Measurements from ENCODE around the gene ASXL1. TPM values are rescaled to one million over a fixed set of nuclear protein-coding genes. Genes with fewer than 3 reads are reported as not detected.

Gene ASXL1
- 29.5 and 35.5 TPM in 2 replicates for total RNA-seq

GRCh38 chr20:32357869-32358631 lies at the start of gene ASXL1:
Gene ASXL1 (plus strand): TSS chr20:32358331. CDS start chr20:32358776, 445 bp downstream.

Other genes starting within 250 kb of the ASXL1 start
- 30.1 and 33.3 TPM in 2 replicates for gene TM9SF4, start 248.6 kb upstream of the ASXL1 start, total RNA-seq
- 0.85 and 1.5 TPM in 2 replicates for gene PLAGL2, start 150.6 kb upstream of the ASXL1 start, total RNA-seq
- 43.1 and 53.3 TPM in 2 replicates for gene POFUT1, start 150.5 kb upstream of the ASXL1 start, total RNA-seq
- 32.7 and 44.7 TPM in 2 replicates for gene KIF3B, start 80.7 kb upstream of the ASXL1 start, total RNA-seq
- gene NOL4L, start 227.0 kb downstream of the ASXL1 start, total RNA-seq: 2.3 and 5.1 TPM in 2 replicates

Measured in regular cardiac myocyte (primary cell).